ENCODE results near the gene GATD1. TPM values are rescaled to one million over a fixed set of nuclear protein-coding genes. Genes with fewer than 3 reads are reported as not detected.

The GATD1 gene
- polyA plus RNA-seq, 1 donor from 2014 or later, result 146 TPM

GRCh38 chr11:762421-763072 is 14.7 kb downstream of the GATD1 start:
- H3K27me3 ChIP-seq (ENCODE audit: insufficient read depth, low read depth, low read length), result no peaks in the 10 kb centered on the region
- no peak overlapping the region for H2AFZ ChIP-seq (ENCODE audit: low read depth, low read length)
- H3K9me3 ChIP-seq (ENCODE audit: low read length), result no peaks in the 10 kb centered on the region
- H3K79me2 ChIP-seq (replicated peaks; ENCODE audit: insufficient read depth, low read length), result no peaks in the 10 kb centered on the region
- H3K36me3 ChIP-seq (ENCODE audit: insufficient read depth, low read length), result no peaks in the 10 kb centered on the region
- no peak overlapping the region for H3K27ac ChIP-seq (ENCODE audit: low read length)
- no peaks in the 10 kb centered on the region for H4K20me1 ChIP-seq (ENCODE audit: insufficient read depth)
- no peak overlapping the region for H3K4me3 ChIP-seq (ENCODE audit: low read length)
- no peaks in the 10 kb centered on the region for H3F3A ChIP-seq (ENCODE audit: insufficient read depth, low read length, poor library complexity, severe bottlenecking)
- H3K9ac ChIP-seq (ENCODE audit: low read length), result no peak overlapping the region
- no peak overlapping the region for H3K4me2 ChIP-seq (ENCODE audit: low read length)
- TF ChIP-seq SMC3 (conservative IDR thresholded peaks at IDR 0.05; ENCODE audit: poor library complexity), result no peak
- TF ChIP-seq CTCF (IDR thresholded peaks at IDR 0.05; ENCODE audit: poor library complexity, severe bottlenecking), result no peak
- no peak for TF ChIP-seq MXI1 (conservative IDR thresholded peaks at IDR 0.05; ENCODE audit: poor library complexity, severe bottlenecking)
- TF ChIP-seq TAF1 (IDR thresholded peaks at IDR 0.05; ENCODE audit: low read depth), result no peak
- TF ChIP-seq POLR2AphosphoS5 (IDR thresholded peaks at IDR 0.05), result no peak
- TF ChIP-seq EP300 (conservative IDR thresholded peaks at IDR 0.05; ENCODE audit: poor library complexity, severe bottlenecking), result no peak
- TF ChIP-seq REST (IDR thresholded peaks at IDR 0.05; ENCODE audit: borderline replicate concordance), result no peak
- no peak for TF ChIP-seq RAD21 (conservative IDR thresholded peaks at IDR 0.05)
- no peaks in the 10 kb centered on the region for H3K9me2 ChIP-seq (ENCODE audit: insufficient read depth, low read length)

- H3K79me2 ChIP-seq (replicated peaks; ENCODE audit: insufficient read depth, low read length), result no peaks in the 10 kb centered on the region
- H3K9me3 ChIP-seq (ENCODE audit: low read length), result no peaks in the 10 kb centered on the region
- no peaks in the 10 kb centered on the region for H3F3A ChIP-seq (ENCODE audit: insufficient read depth, low read length, poor library complexity, severe bottlenecking)
- no peak overlapping the region for H3K4me2 ChIP-seq (ENCODE audit: low read length)
- TF ChIP-seq SMC3 (conservative IDR thresholded peaks at IDR 0.05; ENCODE audit: poor library complexity) (no peak), EP300 (conservative IDR thresholded peaks at IDR 0.05; ENCODE audit: poor library complexity, severe bottlenecking) (no peak), POLR2AphosphoS5 (IDR thresholded peaks at IDR 0.05) (no peak), TAF1 (IDR thresholded peaks at IDR 0.05; ENCODE audit: low read depth) (no peak), MXI1 (conservative IDR thresholded peaks at IDR 0.05; ENCODE audit: poor library complexity, severe bottlenecking) (no peak), CTCF (IDR thresholded peaks at IDR 0.05; ENCODE audit: poor library complexity, severe bottlenecking) (no peak), RAD21 (conservative IDR thresholded peaks at IDR 0.05) (no peak), EZH2 (IDR thresholded peaks at IDR 0.05; ENCODE audit: borderline replicate concordance, insufficient read depth, low read length, poor library complexity, severe bottlenecking) (no peak), REST (IDR thresholded peaks at IDR 0.05; ENCODE audit: borderline replicate concordance) (no peak)
- H3K4me3 ChIP-seq (ENCODE audit: low read length), result no peak overlapping the region
- no peaks in the 10 kb centered on the region for H3K27me3 ChIP-seq (ENCODE audit: insufficient read depth, low read depth, low read length)
- H3K9ac ChIP-seq (ENCODE audit: low read length), result no peak overlapping the region
- H3K27ac ChIP-seq (ENCODE audit: low read length), result no peak overlapping the region
- H4K20me1 ChIP-seq (ENCODE audit: insufficient read depth), result no peaks in the 10 kb centered on the region
- no peak overlapping the region for H2AFZ ChIP-seq (ENCODE audit: low read depth, low read length)
- no peaks in the 10 kb centered on the region for H3K9me2 ChIP-seq (ENCODE audit: insufficient read depth, low read length)
- H3K36me3 ChIP-seq (ENCODE audit: insufficient read depth, low read length), result no peaks in the 10 kb centered on the region
These were observed 15.7 kb downstream of the GATD1 start for GRCh38 chr11:761526-762108.

Data from neural cell (in vitro differentiated cells).